ENCODE results near the gene ANKRD17.

ANKRD17 gene

GRCh38 chr4:73127839-73128453 lies 130.7 kb downstream of the ANKRD17 start:
- DNase-seq (ENCODE audit: low spot score): no peak

- DNase-seq (ENCODE audit: low spot score): no peak
Measured at GRCh38 chr4:73109493-73109892, 149.1 kb downstream of the ANKRD17 start.

- DNase-seq (ENCODE audit: low spot score): no peak
Measured at GRCh38 chr4:73104695-73105094, 153.9 kb downstream of the ANKRD17 start.

- DNase-seq (ENCODE audit: low spot score): no peak
Measured at GRCh38 chr4:73103799-73104503, 154.6 kb downstream of the ANKRD17 start.

- no peak for DNase-seq (ENCODE audit: low spot score)
Measured at GRCh38 chr4:73099143-73099542, 159.5 kb downstream of the ANKRD17 start.

GRCh38 chr4:73098713-73099112 lies 159.9 kb downstream of the ANKRD17 start:
- peak; percentile 7 for DNase-seq (ENCODE audit: low spot score)

GRCh38 chr4:73098016-73098415 lies 160.6 kb downstream of the ANKRD17 start:
- no peak for DNase-seq (ENCODE audit: low spot score)

- DNase-seq (ENCODE audit: low spot score): no peak
Measured at GRCh38 chr4:73092868-73093267, 165.7 kb downstream of the ANKRD17 start.

GRCh38 chr4:73090738-73091137 lies 167.9 kb downstream of the ANKRD17 start:
- DNase-seq (ENCODE audit: low spot score): no peak

- DNase-seq (ENCODE audit: low spot score): no peak
Measured at GRCh38 chr4:73087871-73088270, 170.7 kb downstream of the ANKRD17 start.

GRCh38 chr4:73086095-73086868 lies 172.3 kb downstream of the ANKRD17 start:
- no peak for DNase-seq (ENCODE audit: low spot score)

- DNase-seq (ENCODE audit: low spot score): no peak
Measured at GRCh38 chr4:73080789-73081188, 177.8 kb downstream of the ANKRD17 start.

GRCh38 chr4:73075832-73076231 lies 182.8 kb downstream of the ANKRD17 start:
- DNase-seq (ENCODE audit: low spot score): no peak

- no peak for DNase-seq (ENCODE audit: low spot score)
Measured at GRCh38 chr4:73070074-73070390, 188.6 kb downstream of the ANKRD17 start.

- DNase-seq (ENCODE audit: low spot score): peak; percentile 96
Measured at GRCh38 chr4:73069338-73070073, 189.1 kb downstream of the ANKRD17 start, which contains the start of gene COX18. COX18 (minus strand) TSS chr4:73069716; CDS start chr4:73069649, 67 bp downstream.

- peak; percentile 70 for DNase-seq (ENCODE audit: low spot score)
Measured at GRCh38 chr4:73068491-73069337, 189.9 kb downstream of the ANKRD17 start.

- no peak for DNase-seq (ENCODE audit: low spot score)
Measured at GRCh38 chr4:73067971-73068394, 190.6 kb downstream of the ANKRD17 start.

GRCh38 chr4:73066928-73067327 lies 191.7 kb downstream of the ANKRD17 start:
- DNase-seq (ENCODE audit: low spot score): no peak

- DNase-seq (ENCODE audit: low spot score): no peak
Measured at GRCh38 chr4:73066445-73066844, 192.2 kb downstream of the ANKRD17 start.

- no peak for DNase-seq (ENCODE audit: low spot score)
Measured at GRCh38 chr4:73064536-73064935, 194.1 kb downstream of the ANKRD17 start.

GRCh38 chr4:73055241-73055897 lies 203.2 kb downstream of the ANKRD17 start:
- no peak for DNase-seq (ENCODE audit: low spot score)

Data from kidney capillary endothelial cell (primary cell).